Smooth muscle cell (in vitro differentiated cells): Measurements from ENCODE around the gene TUT1. TPM values are rescaled to one million over a fixed set of nuclear protein-coding genes. Genes with fewer than 3 reads are reported as not detected.

Source experiments
- DNase-seq: peaks from one replicate; lab custom pipeline; 2025; ENCODE audit not compliant: unreplicated experiment; lab: John Stamatoyannopoulos, UW
- H2AFZ ChIP-seq: fragments of 200-600 bp; sonication (generic); 2 replicates; pipeline ENCODE4 v1.6.0; 2016; ENCODE audit warnings: antibody characterized with exemption, low read depth, mild to moderate bottlenecking
- H3F3A ChIP-seq: fragments of 200-600 bp; sonication (generic); 2 replicates; pipeline ENCODE4 v1.6.0; 2017; ENCODE audit warnings: antibody characterized with exemption, low read depth
- H3K27ac ChIP-seq: fragments of 200-600 bp; sonication (generic); 2 replicates; pipeline ENCODE4 v1.5.1; 2016; ENCODE audit warnings: low read depth, mild to moderate bottlenecking
- H3K27me3 ChIP-seq: fragments of 200-600 bp; sonication (generic); 2 replicates; pipeline ENCODE4 v1.6.1; 2016; ENCODE audit warnings: low read depth, mild to moderate bottlenecking
- H3K36me3 ChIP-seq: fragments of 200-600 bp; sonication (generic); 2 replicates; pipeline ENCODE4 v1.5.1; 2016; ENCODE audit warnings: low read depth
- H3K4me1 ChIP-seq: fragments of 200-600 bp; sonication (generic); 2 replicates; pipeline ENCODE4 v1.5.1; 2016; ENCODE audit warnings: low read depth
- H3K4me2 ChIP-seq: fragments of 200-600 bp; sonication (generic); 2 replicates; pipeline ENCODE4 v1.6.0; 2016; ENCODE audit warnings: mild to moderate bottlenecking
- H3K4me3 ChIP-seq: fragments of 200-600 bp; sonication (generic); 2 replicates; pipeline ENCODE4 v1.5.1; 2016; ENCODE audit warnings: mild to moderate bottlenecking
- H3K79me2 ChIP-seq: fragments of 200-600 bp; sonication (generic); 2 replicates; pipeline ENCODE4 v1.6.0; 2016; ENCODE audit warnings: low read depth, mild to moderate bottlenecking
- H3K9ac ChIP-seq: fragments of 200-600 bp; sonication (generic); 2 replicates; pipeline ENCODE4 v1.6.0; 2016; ENCODE audit warnings: low read depth
- H3K9me3 ChIP-seq: fragments of 200-600 bp; sonication (generic); replicated peaks from 2 replicates; pipeline ENCODE4 v1.5.1; 2016; ENCODE audit warnings: low read depth
- H4K20me1 ChIP-seq: fragments of 200-600 bp; sonication (generic); 2 replicates; pipeline ENCODE4 v1.6.0; 2016; ENCODE audit warnings: low read depth
- CTCF ChIP-seq: fragments of 200-600 bp; sonication (generic); IDR thresholded peaks from 2 replicates; pipeline ENCODE4 v1.5.1; 2017; ENCODE audit warnings: borderline replicate concordance, mild to moderate bottlenecking, antibody characterized with exemption; ENCODE audit not compliant: insufficient read depth, poor library complexity, severe bottlenecking
- WGBS: methylation state at CpG from one replicate; pipeline ENCODE4 v1.1.7; 2016; ENCODE audit warnings: low lambda C conversion rate; 5-methylcytosine and 5-hydroxymethylcytosine counted together
- polyA plus RNA-seq: library from polyadenylated mRNA; unstranded; fragments of >200 nt; fragmentation: Nextera tagmentation; extraction: Ambion mirVana; gene quantifications from 2 replicates; pipeline ENCODE4 v1.2.1, GENCODE V29; 2016
- total RNA-seq: library from RNA; depleted of rRNA; stranded (reverse); fragments of >200 nt; gene quantifications from 2 replicates; pipeline ENCODE4 v1.2.3, GENCODE V29; 2014

TUT1 gene
- total and polyA plus RNA-seq, 2 experiments from 2014 or later: 3.0 to 15.9 TPM

DNA sequence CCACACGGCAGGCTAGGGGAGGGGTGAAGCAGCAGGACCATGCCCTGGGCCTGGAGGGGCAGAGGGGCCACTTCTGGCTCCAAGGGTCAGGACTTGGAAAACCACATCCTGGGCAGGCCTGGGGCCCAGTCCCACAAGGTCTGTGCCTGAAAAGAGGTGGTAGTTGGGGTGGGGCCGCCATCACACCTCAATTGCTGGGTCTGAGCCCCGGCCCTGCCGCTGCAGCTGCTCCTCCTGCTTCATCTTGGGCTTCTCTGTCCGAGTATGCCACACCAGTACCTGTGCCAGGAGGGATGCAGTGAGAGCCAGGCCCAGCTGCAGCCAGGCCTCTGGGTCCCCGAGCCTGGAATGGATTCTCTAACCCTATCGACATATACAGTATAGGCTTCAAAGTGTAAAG is 24.2 kb upstream of the TUT1 start:
- Histone ChIP-seq H3K36me3 (no peaks in the 10 kb centered on the region), H2AFZ (no peak overlapping the region), H4K20me1 (no peaks in the 10 kb centered on the region), H3K9ac (no peak overlapping the region), H3K9me3 (no peaks in the 10 kb centered on the region), H3K4me1 (peaks cover 13% of the 10 kb centered on the region), H3K27ac (no peak overlapping the region), H3F3A (peaks cover 13% of the 10 kb centered on the region), H3K79me2 (peaks cover 15% of the 10 kb centered on the region), H3K4me3 (no peak overlapping the region), H3K4me2 (no peak overlapping the region), H3K27me3 (no peaks in the 10 kb centered on the region)
- DNase-seq: no peak
- no peak for TF ChIP-seq CTCF
- 95% methylated on average over 7 of the region's 7 CpGs for WGBS

- H3K36me3 ChIP-seq: no peaks in the 10 kb centered on the region
- no peaks in the 10 kb centered on the region for H4K20me1 ChIP-seq
- H2AFZ ChIP-seq: no peak overlapping the region
- 73% methylated on average over 8 of the region's 8 CpGs for WGBS
- peak overlapping the region; percentile 44 for H3K27ac ChIP-seq
- H3F3A ChIP-seq: peaks cover 12% of the 10 kb centered on the region
- peaks cover 8% of the 10 kb centered on the region for H3K79me2 ChIP-seq
- no peak overlapping the region for H3K4me2 ChIP-seq
- no peak for DNase-seq
- H3K9me3 ChIP-seq: no peaks in the 10 kb centered on the region
- TF ChIP-seq CTCF: no peak
- H3K27me3 ChIP-seq: no peaks in the 10 kb centered on the region
- peaks cover 11% of the 10 kb centered on the region for H3K4me1 ChIP-seq
- no peak overlapping the region for H3K4me3 ChIP-seq
- H3K9ac ChIP-seq: no peak overlapping the region
Observed at GRCh38 chr11:62614275-62614674, 23.0 kb upstream of the TUT1 start.

DNA sequence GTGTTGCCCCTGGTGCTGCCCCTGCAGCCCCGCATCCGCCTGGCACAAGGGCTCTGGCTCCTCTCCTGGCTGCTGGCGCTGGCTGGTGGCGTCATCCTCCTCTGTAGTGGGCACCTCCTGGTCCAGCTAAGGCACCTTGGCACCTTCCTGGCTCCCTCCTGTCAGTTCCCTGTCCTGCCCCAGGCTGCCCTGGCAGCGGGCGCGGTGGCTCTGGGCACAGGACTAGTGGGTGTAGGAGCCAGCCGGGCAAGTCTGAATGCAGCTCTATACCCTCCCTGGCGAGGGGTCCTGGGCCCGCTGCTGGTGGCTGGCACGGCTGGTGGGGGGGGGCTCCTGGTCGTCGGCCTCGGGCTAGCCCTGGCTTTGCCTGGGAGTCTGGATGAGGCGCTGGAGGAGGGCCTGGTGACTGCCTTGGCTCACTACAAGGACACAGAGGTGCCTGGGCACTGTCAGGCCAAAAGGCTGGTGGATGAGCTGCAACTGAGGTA is 22.0 kb upstream of the TUT1 start:
- Histone ChIP-seq H3K27me3 (no peaks in the 10 kb centered on the region), H3K4me3 (no peak overlapping the region), H2AFZ (no peak overlapping the region), H3K4me1 (peaks cover 11% of the 10 kb centered on the region), H4K20me1 (no peaks in the 10 kb centered on the region), H3K27ac (no peak overlapping the region), H3K9ac (no peak overlapping the region), H3F3A (peaks cover 12% of the 10 kb centered on the region), H3K4me2 (peak overlapping the region; percentile 82), H3K79me2 (peaks cover 8% of the 10 kb centered on the region), H3K9me3 (no peaks in the 10 kb centered on the region), H3K36me3 (no peaks in the 10 kb centered on the region)
- WGBS: 91% methylated on average over 15 of the region's 15 CpGs
- no peak for DNase-seq
- no peak for TF ChIP-seq CTCF
